Measurements from ENCODE around the gene C3orf18.

DNA sequence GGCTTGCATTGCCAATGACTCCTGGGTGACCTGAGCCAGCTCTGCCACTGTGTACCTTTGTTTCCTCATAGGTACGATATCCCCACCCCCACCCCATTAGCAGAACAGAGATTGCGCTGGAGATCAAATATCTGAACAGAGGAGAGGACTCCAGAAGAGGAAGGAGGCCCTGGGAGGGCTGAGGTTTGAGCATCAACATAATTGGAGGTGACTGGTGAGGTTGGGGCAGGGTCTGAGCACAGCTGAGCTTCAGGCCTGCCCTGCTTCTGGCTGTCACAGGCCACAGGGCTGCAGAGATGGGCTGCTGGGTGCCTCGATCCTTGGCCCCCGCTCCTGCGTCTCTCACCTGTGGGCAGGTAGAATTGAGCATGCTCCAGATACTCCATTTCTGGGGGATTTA lies 42.8 kb downstream of the C3orf18 start:
- TF ChIP-seq, protein P1, sequence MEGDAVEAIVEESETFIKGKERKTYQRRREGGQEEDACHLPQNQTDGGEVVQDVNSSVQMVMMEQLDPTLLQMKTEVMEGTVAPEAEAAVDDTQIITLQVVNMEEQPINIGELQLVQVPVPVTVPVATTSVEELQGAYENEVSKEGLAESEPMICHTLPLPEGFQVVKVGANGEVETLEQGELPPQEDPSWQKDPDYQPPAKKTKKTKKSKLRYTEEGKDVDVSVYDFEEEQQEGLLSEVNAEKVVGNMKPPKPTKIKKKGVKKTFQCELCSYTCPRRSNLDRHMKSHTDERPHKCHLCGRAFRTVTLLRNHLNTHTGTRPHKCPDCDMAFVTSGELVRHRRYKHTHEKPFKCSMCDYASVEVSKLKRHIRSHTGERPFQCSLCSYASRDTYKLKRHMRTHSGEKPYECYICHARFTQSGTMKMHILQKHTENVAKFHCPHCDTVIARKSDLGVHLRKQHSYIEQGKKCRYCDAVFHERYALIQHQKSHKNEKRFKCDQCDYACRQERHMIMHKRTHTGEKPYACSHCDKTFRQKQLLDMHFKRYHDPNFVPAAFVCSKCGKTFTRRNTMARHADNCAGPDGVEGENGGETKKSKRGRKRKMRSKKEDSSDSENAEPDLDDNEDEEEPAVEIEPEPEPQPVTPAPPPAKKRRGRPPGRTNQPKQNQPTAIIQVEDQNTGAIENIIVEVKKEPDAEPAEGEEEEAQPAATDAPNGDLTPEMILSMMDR (IDR thresholded peaks at IDR 0.05) = no peak
- no peak for TF ChIP-seq POLR2AphosphoS5 (IDR thresholded peaks at IDR 0.05)
